GM21786 (cell line): Measurements from ENCODE around the gene PRR29.

Experiments used
- ATAC-seq: cut with Tn5 transposase; IDR thresholded peaks from one replicate; pipeline ENCODE4 v1.9.1; 2021; ENCODE audit not compliant: unreplicated experiment

PRR29 gene

DNA sequence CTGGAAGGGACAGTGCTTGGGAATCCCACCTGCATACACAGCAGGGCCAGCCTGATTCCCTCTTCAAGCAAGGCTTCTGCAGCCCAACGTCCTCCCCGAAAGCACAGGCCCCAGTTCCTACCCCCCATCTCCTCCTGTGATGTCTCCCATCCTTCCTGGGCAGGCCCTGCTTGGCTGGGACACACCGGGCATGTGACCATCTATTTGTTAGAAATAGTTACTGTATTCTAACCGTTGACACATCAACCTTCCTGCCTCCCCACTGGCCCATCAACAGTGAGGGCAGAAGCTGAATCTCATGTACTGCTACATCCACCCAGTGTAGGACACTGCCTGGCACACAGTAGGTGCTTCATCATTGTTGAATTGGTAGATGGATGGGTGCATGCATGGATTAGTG is 10.7 kb downstream of the PRR29 start:
- no peak for ATAC-seq

DNA sequence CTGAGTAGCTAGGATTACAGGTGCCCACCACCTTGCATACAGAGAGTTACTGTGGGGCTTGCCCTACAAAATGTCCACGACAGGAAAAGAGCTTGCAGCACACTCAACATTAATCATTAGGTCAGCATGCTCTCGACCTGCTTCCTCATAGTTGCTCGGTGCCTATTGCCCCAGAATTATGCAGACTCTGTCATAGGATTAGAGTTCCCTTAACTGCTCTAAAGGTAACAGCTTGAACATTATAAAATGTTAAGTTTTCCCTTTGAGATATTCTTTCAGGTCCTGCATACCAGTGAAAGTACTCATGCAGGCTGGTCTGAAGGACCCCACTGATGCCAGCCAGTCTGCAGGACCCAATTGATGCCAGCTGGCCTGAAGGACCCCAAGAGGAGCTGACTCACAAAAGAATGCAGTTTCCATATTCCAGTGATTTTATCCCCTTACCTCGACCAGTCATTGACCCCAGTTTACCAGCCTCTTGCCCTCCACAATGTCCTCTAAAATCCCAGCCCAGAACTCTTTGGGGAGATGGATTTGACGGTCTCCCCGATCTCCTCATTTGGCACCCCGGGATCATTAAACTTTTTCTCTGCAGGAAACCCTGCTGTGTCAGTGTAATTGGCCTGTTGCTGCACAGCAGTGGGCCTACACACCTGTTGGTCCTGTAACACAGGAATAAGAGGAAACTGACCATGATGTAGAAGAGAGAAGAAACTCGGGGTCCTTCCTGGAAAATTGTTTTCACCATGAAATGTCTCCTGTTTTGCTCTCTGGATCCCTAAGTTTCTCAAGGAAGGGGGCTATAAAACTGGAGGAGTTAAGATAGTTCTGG is 11.6 kb downstream of the PRR29 start:
- no peak for ATAC-seq

DNA sequence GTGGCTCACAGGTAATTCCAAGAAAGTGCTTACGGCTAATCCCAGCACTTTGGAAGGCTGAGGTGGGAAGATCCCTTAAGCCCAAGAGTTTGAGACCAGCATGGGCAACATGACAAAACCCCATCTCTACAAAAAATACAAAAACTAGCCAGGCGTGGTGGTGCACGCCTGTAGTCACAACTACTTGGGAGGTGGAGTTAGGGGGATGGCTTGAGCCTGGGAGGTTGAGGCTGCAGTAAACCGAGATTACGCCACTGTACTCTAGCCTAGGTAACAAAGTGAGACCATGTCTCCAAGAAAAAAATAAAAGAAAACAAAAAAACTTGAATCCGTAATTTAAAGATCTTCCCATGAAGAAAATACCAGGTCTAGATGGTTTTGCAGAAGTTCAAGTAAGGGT is 17.3 kb downstream of the PRR29 start:
- no peak for ATAC-seq

GRCh38 chr17:64016231-64016784 is 18.2 kb downstream of the PRR29 start:
- no peak for ATAC-seq

DNA sequence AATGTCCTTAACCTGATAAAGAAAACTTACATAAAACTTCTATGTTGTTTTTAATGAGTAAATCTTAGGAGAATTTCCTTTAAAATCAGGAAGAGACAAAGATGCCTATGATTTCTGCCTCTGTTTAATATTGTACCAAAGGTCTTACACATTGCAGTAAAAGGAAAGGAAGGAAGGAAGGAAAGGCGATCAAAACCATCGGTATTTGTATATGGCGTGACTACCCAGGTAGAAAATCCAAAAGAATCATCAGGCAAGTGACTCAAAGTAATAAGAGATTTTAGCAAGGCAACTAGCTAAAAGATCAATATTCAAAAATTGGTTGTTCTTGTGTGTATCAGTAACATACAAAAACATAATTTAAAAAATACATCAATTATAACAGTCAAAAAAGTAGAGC is 18.8 kb downstream of the PRR29 start:
- ATAC-seq: no peak

DNA sequence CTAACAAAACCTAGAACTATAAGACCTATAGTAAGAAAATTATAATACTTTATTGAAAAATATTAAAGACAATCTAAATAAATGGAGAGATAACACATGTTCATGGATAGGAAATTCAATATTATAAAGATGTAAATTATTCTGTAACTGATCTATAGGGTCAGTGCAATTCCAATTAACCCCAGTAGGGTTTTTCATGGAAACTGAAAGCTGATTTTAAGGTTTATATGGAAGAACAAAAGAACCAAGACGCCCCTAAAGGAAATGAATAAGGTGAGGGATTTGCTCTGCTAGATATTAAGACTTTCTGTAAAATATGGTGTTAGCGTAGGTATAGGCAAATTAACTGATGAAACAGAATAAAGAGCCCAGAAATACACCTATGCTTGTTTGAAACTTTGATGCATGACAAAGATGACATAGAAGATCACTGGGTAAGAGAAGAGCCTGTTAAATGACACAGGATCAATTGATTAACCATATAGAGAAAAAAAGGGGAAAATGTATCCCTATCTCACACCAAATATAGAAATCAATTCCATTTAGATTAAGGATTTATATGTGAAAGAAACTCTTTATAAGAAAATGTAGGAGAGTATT is 19.3 kb downstream of the PRR29 start:
- ATAC-seq: no peak

DNA sequence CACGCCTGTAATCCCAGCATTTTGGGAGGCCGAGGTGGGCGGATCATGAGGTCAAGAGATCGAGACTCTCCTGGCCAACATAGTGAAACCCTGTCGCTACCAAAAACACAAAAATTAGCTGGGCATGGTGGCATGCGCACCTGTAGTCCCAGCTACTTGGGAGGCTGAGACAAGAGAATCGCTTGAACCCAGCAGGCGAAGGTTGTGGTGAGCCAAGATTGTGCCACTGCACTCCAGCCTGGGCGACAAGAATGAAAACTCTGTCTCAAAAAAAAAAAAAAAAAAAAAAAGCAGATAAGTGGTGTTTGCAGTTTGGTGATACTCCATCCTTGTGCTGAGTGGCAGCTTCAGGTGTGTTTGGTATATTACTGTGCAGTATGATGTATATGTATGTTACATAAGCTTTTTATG is 21.4 kb downstream of the PRR29 start:
- peak; percentile 17 for ATAC-seq

DNA sequence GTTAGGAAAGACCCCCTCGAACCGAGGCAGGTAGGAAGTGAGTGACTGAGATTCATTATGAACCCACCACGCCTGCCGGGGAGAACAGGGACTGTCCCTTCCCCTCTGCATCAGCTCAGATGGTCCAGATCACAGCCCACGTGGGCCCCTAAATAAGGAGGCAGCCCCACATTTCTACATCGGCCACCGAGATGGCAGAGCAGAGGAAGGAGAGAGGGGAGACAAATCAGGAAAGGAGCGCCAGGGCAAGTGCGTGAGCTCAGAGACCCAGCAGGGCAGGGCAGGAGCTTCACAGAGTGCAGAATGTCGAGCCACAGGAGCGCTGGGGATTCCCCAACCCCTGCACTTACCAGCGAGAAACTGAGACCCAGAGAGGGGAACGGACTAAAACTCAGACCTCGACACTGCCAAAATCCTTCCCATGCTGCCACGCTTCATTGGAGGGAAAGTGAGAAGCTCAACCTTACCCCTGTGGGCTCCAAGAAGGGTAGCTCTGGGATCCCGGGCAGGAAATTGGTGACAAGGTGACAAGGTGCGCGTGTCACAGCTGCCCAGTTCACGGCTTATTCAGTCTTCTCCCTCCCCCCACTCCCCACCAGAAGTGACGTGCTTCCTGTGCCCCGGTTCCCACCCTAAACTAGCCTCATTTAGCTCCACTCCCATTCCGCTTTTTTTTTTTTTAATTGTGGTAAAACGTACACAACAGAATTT is 22.1 kb downstream of the PRR29 start, which contains the start of gene ICAM2:
Gene ICAM2 (minus strand): TSS at position 578 of the 711 bp plus-strand sequence. CDS start 13,942 bp downstream, outside the sequence.
- peak; percentile 54 for ATAC-seq

DNA sequence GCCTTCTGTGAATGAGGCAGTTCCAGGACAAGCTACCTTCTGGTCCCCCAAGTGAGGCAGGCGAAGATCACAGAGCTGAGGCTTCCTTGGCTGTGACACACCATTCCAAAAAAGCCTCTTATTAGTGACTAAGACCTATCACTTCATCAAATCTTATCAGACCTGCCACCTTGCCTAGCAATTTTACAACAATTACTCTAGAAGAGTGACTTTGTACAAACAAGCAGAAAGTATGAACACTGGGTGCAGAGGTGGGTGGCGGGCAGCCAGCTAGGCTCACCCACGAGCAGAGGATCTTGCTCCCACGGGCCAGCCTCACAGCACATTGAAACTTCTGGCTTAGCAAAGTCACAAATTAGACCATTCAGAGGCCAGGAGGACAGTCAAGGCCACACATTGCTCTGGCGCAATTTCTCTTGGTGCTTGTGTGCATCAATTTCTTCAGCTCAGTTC is 24.5 kb downstream of the PRR29 start:
- ATAC-seq: no peak

DNA sequence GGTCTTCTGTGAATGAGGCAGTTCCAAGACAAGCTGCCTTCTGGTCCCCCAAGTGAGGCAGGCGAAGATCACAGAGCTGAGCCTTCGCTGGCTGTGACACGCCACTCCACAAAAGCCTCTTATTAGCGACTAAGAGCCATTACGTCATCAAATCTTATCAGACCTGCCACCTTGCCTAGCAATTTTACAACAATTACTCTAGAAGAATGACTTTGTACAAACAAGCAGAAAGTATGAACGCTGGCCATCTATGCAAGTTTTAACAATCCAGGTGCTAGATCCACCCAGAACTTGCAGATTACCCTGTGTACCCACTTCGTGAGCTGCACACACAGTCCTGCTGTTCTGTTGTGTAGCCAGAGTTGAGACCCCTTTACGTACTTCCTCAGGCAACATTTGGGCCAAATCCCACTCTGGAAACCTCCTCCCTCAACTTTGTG is 26.1 kb downstream of the PRR29 start:
- ATAC-seq: no peak

GRCh38 chr17:64024781-64025731 is 26.9 kb downstream of the PRR29 start:
- no peak for ATAC-seq

GRCh38 chr17:64025732-64026294 is 27.7 kb downstream of the PRR29 start:
- no peak for ATAC-seq

- ATAC-seq: no peak
Observed at GRCh38 chr17:64028874-64029464, 30.8 kb downstream of the PRR29 start.

GRCh38 chr17:64032081-64032480 is 33.9 kb downstream of the PRR29 start:
- no peak for ATAC-seq

DNA sequence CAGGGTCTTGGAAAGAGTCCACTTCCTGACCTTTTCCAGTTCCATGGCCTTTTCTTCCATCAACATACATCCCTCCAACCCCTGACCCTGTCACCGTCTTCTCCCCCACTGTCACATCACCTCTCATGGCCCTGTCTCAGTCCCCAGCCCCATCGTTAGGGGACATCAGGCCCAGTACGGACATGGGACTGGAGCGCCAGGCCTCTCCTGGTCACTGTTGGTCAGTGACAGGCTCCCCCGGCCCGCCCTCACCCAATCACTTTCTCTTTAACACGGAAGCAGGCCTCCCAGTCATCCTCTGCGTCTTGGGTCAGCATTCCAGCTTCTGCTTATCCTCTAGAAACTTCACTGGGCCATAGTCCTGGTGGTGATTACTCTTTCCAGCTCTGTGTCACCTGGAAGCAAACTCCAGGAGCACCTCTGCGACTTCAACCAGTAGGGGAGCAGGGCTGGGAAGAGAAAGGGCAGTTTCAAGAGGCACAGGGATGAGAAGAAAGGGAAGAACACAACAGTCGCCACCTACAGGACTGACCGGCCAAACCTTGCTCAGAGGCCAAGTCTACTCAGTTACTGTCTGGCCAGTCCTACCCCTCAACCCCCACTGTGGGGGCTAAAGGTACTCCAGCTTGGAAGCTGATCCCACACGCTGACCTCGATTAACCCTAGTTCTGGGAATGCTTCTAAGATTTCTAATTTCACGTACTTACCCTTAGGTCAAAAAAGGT is 38.2 kb downstream of the PRR29 start:
- no peak for ATAC-seq

DNA sequence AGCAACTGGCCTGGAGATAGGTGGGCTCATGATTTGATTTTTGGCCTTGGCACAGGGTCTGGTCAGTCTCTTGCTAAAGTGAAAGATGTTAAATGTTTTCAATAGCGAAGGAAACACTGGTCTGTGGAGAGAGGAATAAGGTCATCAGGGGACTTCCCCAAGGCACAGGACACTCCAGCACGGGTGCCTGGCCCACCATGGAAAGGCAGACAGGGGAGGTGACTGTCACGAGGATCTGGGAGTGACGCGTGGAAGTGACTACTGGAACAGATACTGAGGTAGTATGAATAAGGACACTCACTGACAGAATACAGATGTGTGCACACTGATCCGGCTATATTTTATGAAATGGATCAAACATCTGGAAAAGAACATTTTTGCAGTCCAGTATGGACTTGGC is 39.0 kb downstream of the PRR29 start:
- ATAC-seq: no peak

- no peak for ATAC-seq
Observed at GRCh38 chr17:64037802-64038201, 39.7 kb downstream of the PRR29 start.

DNA sequence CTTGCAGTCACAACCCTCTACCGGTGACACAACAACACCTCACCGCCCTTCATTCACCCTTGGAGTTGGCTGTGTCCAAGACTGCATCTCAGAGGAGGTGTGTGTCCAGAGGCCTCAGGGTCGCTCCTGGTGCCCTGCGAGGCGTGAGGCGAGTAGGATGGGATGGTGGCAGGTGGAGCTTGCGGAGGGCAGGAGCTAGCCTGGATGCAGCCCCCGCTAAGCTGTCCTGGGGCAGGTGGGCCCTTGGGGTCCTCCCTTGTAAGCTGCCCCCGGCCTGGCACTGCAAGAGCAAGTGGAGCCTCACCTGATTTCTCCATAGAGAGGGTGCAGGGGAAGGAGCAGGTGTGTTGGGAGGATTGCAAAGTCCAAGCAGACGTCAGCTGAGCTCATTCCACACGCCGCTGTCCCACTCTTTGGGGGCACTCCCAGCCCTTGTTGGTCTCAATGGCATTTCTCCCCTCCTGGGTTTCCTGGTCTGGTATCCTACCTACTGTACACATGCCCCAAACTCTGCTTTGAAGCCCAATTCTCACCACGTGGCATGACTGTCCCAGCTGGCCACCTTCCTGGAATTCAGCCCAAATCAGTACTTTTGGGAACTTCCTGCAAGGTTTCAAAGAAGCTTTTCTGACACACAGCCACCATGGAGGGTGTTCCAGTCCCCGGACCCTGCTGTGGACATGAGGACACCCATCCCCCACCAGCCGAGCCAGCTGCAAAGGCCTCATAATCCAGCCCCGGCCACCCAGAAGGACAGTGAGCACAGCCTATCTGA is 40.4 kb downstream of the PRR29 start:
- no peak for ATAC-seq
